HG03108 (cell line): ENCODE results near the gene DDTL.
"Not testable (repeated sequence)": the region's sequence is repeated elsewhere in the genome, so short reads cannot be mapped to it uniquely, and the experiment has no call there.

Source experiments
- ATAC-seq: cut with Tn5 transposase; IDR thresholded peaks from one replicate; pipeline ENCODE4 v1.9.1; 2021; ENCODE audit warnings: moderate library complexity; ENCODE audit not compliant: unreplicated experiment

The DDTL gene

DNA sequence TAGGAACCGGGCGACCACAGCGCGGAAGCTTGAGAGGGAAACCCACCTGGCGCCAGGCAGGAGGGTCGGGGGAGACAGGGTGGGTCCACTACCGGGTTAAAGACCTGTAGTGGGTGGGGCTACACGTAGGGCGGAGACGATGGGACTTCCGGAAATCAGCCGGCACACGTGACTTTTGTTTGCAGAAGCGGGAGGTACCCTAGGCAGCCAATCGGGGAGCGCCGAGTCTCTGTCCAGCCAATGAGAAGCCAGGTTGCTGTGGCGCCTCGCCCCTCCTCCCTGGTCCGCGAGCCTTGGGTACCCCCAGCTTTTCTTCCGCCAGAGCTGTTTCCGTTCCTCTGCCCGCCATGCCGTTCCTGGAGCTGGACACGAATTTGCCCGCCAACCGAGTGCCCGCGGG is at the start of gene DDTL:
Gene DDTL (plus strand): TSS at position 321 of the 400 bp plus-strand sequence. CDS start 27 bp downstream, at position 348.
- ATAC-seq: peak; percentile 92

GRCh38 chr22:23920267-23920611 is 46.4 kb upstream of the DDTL start:
- ATAC-seq: not testable (repeated sequence)

- not testable (repeated sequence) for ATAC-seq
Observed at GRCh38 chr22:23921586-23922201, 45.0 kb upstream of the DDTL start.

- ATAC-seq: no peak
Observed at GRCh38 chr22:23922921-23923320, 43.8 kb upstream of the DDTL start.

DNA sequence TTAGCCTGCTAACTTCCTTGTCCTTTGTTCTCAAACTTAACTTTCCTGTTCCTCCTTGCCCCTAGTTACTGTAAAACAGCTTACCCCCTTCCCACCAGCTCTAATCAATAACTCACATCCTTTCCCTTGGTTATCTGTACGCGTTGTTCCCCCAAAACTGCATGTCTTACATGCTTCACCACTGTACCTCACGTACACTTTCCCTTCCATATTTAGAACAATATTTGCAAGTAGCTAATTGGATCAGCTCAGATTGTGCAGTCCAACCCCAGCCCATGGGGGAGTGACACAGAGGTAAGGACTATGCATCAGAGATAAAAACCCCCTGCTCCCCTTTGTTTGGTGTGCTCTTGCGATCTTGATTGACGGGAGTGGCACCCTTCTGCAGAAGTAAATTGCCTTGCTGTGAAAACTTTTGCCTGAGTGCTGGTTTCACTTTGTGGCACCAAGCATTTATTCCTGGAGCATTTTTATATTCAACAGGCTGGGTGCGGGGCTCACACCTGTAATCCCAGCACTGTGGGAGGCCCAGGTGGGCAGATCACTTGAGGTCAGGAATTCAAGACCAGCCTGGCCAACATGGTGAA is 41.6 kb upstream of the DDTL start:
- ATAC-seq: no peak

DNA sequence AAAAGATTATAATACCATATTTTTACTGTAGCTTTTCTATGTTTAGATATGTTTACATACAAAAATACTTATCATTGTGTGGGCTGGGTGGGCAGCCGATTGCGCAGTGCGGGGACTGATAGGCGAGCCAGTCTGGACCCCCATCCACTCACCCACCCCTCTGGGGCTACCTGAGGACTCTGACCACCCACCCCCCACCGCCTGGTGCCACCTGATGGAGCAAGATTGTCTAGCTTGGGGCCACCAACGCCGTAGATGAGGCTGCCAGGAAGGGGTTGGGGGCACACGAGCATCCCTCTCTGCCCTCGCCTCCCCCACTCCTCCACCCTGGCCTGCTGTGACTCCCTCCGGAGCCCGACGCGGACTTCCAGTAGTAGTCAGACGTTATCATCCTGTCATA is 40.1 kb upstream of the DDTL start:
- no peak for ATAC-seq

DNA sequence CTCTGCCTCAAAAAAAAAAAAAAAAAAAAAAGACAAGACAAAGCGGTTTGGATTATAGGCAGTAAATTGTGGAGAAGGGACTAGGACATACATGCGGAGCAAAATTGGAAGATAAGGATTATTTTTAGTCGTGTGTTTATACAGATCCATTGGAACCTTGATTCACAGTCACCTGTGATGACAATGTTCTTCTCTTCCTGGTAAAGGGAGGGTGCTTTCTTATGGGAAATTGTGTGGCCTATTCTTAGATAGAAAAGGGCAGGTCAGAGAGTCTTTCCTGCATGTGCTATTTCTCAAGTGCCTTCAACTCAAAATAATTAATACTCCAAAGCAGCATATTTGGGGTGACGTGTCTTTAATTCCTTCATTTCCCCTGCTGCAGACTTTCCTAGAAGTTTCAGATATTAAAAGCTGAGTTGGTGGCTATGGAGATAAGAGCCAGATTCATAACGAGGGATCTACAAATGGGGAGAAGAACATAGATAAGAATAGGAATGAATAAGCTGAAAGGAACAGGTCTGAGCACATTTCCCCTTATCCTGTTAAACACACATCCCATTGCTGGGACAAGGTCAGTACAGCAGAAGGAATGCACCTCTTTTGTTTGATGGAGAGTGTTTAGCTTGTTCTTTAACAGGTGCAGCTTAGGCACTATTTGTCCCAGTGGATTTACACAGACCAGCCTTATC is 28.2 kb upstream of the DDTL start:
- ATAC-seq: no peak

GRCh38 chr22:23939017-23939357 is 27.7 kb upstream of the DDTL start:
- ATAC-seq: no peak

DNA sequence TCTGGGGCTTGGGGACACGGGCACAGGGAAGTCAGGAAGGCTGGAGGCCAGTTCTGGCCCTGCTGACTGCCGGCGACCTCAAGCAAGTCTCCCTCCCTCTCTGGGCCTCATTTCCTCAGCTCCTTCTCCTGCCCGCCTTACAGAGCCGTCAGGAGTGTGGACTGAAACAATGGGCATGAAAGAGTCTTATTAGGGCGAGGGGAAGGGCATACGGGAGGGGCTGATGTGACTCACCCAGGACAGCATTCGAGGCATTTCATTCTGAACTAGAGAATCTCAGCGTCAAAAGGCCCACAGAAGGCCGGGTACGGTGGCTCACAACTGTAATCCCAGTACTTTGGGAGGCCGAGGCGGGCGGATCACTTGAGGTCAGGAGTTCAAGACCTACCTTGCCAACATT is 26.5 kb upstream of the DDTL start:
- not testable (repeated sequence) for ATAC-seq

- not testable (repeated sequence) for ATAC-seq
Observed at GRCh38 chr22:23947391-23947790, 19.3 kb upstream of the DDTL start.

DNA sequence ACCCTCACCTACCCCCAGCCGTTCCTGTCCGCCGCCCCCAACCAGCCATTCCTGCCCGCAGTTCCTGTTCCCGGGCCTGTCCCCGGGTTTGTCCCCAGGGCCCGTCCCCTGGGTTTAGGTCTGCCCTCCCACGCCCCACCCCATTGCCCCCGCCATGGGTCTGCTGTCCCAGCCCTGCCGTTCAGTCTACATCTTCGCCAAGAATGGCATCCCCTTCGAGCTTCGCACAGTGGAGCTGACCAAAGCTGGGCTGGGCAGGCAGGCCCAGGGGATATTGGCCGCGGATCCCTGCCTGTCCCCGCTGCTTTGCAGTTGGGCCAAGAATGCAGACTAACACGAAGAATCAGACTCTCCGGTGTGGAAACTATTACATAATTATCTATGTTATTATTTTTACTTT is 16.9 kb upstream of the DDTL start:
- ATAC-seq: not testable (repeated sequence)

DNA sequence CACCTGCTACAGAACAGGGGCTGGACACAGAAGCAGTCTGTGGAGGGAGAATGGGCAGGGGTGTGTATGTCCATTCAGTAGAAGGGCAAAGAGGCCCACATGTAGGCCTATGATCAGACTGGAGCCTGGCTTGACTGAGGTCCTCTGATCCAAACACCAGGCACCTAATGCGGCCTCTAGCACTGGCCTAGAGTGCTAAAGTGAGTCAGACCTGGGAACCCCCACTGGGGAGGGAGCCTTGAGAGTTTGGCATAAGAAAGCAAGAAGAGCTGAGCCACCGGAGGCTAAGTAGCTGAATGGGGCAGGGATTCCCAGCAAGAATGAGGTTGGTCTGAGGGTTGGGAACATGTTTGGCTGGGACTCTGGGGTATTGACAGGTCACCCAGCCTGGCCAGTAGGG is 15.3 kb upstream of the DDTL start:
- ATAC-seq: not testable (repeated sequence)

GRCh38 chr22:23952794-23953405 is 13.8 kb upstream of the DDTL start:
- ATAC-seq: not testable (repeated sequence)

GRCh38 chr22:23953485-23953884 is 13.2 kb upstream of the DDTL start:
- ATAC-seq: not testable (repeated sequence)

GRCh38 chr22:23954193-23954990 is 12.3 kb upstream of the DDTL start:
- not testable (repeated sequence) for ATAC-seq

DNA sequence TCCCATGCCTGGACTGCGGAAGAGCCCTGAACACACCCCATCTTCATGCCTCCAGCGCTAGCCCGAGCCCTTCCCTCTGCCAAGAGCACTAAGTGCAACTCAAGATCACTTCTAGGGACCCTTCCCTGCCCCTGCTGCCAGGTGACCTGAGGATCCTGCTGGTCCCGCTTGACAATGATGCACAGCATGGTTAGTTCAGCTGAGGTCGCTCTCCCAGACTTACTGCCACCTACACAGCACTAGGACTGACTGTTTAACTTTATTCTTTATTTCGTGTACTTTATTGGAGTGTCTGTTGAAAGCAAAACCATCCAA is 11.7 kb upstream of the DDTL start:
- not testable (repeated sequence) for ATAC-seq

DNA sequence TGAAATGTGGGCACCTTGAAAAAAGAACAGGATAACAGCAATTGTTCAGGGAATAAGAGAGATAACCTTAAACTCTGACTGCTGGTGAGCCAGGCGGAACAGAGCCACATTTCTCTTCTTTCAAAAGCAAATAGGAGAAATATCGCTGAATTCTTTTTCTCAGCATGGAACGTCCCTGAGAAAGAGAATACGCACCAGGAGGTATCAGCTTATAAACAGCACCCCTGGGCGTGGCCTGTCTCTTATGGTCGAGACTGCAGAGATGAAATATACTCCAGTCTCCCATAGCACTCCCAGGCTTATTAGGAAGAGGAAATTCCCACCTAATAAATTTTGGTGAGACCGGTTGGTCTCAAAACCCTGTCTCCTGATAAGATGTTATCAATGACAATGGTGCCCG is 10.8 kb upstream of the DDTL start:
- ATAC-seq: not testable (repeated sequence)

GRCh38 chr22:23956301-23956900 is 10.3 kb upstream of the DDTL start:
- ATAC-seq: not testable (repeated sequence)

DNA sequence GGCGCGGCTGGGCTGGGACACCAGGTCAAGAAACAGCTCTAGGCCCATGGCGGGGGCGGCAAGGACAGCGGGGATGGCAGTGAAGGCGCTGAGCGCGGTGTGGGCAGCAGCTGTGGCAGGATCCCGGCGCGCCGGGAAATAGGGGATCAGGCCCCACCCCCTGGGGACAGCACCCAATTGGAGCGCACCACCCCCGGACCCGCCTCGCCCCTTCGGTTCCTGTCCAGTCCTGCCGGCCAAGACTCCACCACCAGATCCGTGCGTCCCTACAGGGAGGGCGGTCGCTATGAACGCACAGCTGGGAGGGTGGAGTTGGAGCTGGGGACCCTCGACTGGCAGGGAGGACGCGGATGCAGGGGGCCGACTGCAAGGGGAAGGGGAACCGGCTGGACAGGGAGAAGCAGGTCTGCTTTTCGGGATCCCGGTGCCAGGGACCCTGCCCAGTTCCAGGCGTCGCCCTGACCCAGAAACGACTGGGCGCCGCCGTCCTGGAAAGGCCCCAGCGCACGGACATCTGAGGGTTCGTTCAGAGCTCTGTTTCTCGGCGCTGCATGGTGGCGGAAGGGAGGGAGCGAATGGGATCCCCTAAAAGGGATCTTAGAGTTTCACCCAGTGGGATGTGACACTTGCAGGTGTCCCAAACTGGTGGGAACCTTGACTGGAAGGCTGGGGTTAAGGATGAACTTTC is 5.5 kb upstream of the DDTL start, which contains the start of gene GSTT2B:
Gene GSTT2B (minus strand): TSS at position 112 of the 688 bp plus-strand sequence. CDS start 64 bp downstream, at position 48.
- not testable (repeated sequence) for ATAC-seq

DNA sequence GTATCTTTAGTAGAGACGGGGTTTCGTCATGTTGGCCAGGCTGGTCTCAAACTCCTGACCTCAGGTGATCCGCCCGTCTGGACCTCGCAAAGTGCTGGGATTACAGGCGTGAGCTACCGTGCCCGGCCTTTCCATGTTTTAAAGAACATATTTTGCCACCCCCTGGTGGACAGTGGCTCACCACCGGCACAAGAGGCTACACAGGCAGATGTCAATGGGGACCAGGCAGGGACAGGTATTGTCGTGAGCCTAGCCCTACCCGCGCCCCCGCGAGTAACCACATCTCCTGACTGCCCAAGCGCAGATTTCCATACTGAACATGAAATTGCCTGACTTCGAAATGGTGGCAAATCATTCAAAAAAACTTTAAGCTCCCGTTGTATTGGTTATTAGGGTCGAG is 594 bp upstream of the DDTL start:
- ATAC-seq: peak; percentile 18
